Heart right ventricle (tissue), 16 donors: ENCODE data around the gene IL19. TPM values are rescaled to one million over a fixed set of nuclear protein-coding genes. Genes with fewer than 3 reads are reported as not detected.

Source experiments
- ATAC-seq, 8 donors: fragments of 200-7000 bp; cut with Tn5 transposase; one replicate each; pipeline ENCODE4 v1.9.1; 2020; ENCODE audit warnings: mild to moderate bottlenecking in 8 of 8, moderate library complexity in 8 of 8, moderate number of reproducible peaks in 1 of 8
- DNase-seq, 2 donors: peaks; one replicate each; pipeline ENCODE4 v3.0.0-alpha.2; 2020
- H3K27ac ChIP-seq, 10 donors: fragments of 200-600 bp; sonication (generic) in 2 of 10; one replicate each; pipeline versions ENCODE4 v1.5.0 to v1.8.0; 2020 to 2022; ENCODE audit warnings: mild to moderate bottlenecking in 3 of 10
- H3K27me3 ChIP-seq, 7 donors: fragments of 200-600 bp; one replicate each; pipeline ENCODE4 v1.8.0; 2021 to 2022; ENCODE audit warnings: mild to moderate bottlenecking in 2 of 7
- H3K36me3 ChIP-seq, 9 donors: fragments of 200-600 bp; sonication (generic) in 1 of 9; one replicate each; pipeline versions ENCODE4 v1.5.0 to v1.8.0; 2020 to 2022; ENCODE audit warnings: mild to moderate bottlenecking in 2 of 9
- H3K4me1 ChIP-seq, 9 donors: fragments of 200-600 bp; sonication (generic) in 1 of 9; one replicate each; pipeline versions ENCODE4 v1.5.0 to v1.8.0; 2020 to 2022; ENCODE audit warnings: mild to moderate bottlenecking in 4 of 9
- H3K4me3 ChIP-seq, 10 donors: fragments of 200-600 bp; sonication (generic) in 2 of 10; one replicate each; pipeline versions ENCODE4 v1.5.0 to v1.8.0; 2020 to 2022; ENCODE audit warnings: mild to moderate bottlenecking in 7 of 10, moderate library complexity in 2 of 10
- H3K9me3 ChIP-seq, 11 donors: fragments of 200-600 bp in 10 of 11; sonication (generic) in 2 of 11; one replicate each; pipeline versions ENCODE4 v1.5.0 to v1.8.0; 2013 to 2022; ENCODE audit warnings: mild to moderate bottlenecking in 2 of 11, control low read depth in 1 of 11, moderate library complexity in 1 of 11
- WGBS, 2 donors: extraction: QIAGEN DNeasy Blood & Tissue Kit; methylation state at CpG; one replicate each; pipeline ENCODE4 v1.1.7; 2013; ENCODE audit warnings: inconsistent platforms in 1 of 2; 5-methylcytosine and 5-hydroxymethylcytosine counted together
- intact Hi-C, 10 donors: fragments of 100-400 bp; cut with DNase I; formaldehyde crosslinking; loops; one replicate each; pipeline versions ENCODE4 v1.11.1 to v1.14.2; 2022
- long read RNA-seq, 3 donors: library from polyadenylated mRNA; unstranded; transcript quantifications; one replicate each; pipeline ENCODE4 v2.0.0, GENCODE V29; 2020 to 2021
- polyA plus RNA-seq, 2 donors: library from polyadenylated mRNA; stranded (reverse); fragments of 200-250 nt; gene quantifications; one replicate each; pipeline ENCODE4 v1.2.3, GENCODE V29; 2013
- total RNA-seq, 10 donors: library from RNA; stranded (reverse); fragmentation: NEBNext Ultra II Directional in 3 of 10; extraction: Animal tissue kit (Norgen Biotek cat#: 25700) in 3 of 10; gene quantifications; one replicate each; pipeline versions ENCODE4 v1.2.1 to v1.2.4, GENCODE V29; 2021 to 2023
- TF ChIP-seq, protein P1 (sequence below), 9 donors: fragments of 200-600 bp; sonication (generic) in 2 of 9; IDR thresholded peaks; one replicate each; pipeline versions ENCODE4 v1.5.0 to v1.8.0; 2021 to 2022; ENCODE audit warnings: antibody characterized with exemption in 9 of 9, mild to moderate bottlenecking in 5 of 9, moderate library complexity in 1 of 9
- donor health status: Arrhythmogenic right ventricular cardiomyopathy.
- donor health status: ischemic (EF 13 %, LVEDD 7.1; RV severe dilation, severe dysfunction).
- donor health status: healthy with polysubstance abuse.
- donor health status: DM: no; HTN: yes; CAD: no.
- donor health status: DM: no; HTN: no; CAD: no.
- donor health status: ischemic (EF 25% LVEDD 6.9; RV normal size, moderate dysfunction).
- donor health status: ischemic (EF 25% LVEDD 5.7; RV mildly dilated, moderate dysfunction).
- donor health status: healthy.
- donor health status: DM: yes; HTN: yes; CAD: no.
- donor health status: Ischemic cardiomyopathy.
- donor health status: ischemic (EF 35%, LVEDD 5.7; RV mildly dilated, moderate dysfunction).
- donor health status: nonischemic (EF 11% LVEDD 7.7; RV severe dilation, severe dysfunction).
- donor health status: DM: yes; HTN: yes; CAD: no.
- donor health status: PGD.
- donor health status: ischemic (EF 29% LVEDD 5.4; RV normal size, mild dysfunction).
- donor health status: nonischemic (EF 23%, LVEDD 6.1; RV moderate dilation, normal function).

The IL19 gene, protein sequence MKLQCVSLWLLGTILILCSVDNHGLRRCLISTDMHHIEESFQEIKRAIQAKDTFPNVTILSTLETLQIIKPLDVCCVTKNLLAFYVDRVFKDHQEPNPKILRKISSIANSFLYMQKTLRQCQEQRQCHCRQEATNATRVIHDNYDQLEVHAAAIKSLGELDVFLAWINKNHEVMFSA
- total RNA-seq (not detected), polyA plus RNA-seq (not detected)
- long read RNA-seq, donor 1 = 0 reads
- long read RNA-seq, donor 2 = 0 reads
- long read RNA-seq, donor 3 = 0 reads

DNA sequence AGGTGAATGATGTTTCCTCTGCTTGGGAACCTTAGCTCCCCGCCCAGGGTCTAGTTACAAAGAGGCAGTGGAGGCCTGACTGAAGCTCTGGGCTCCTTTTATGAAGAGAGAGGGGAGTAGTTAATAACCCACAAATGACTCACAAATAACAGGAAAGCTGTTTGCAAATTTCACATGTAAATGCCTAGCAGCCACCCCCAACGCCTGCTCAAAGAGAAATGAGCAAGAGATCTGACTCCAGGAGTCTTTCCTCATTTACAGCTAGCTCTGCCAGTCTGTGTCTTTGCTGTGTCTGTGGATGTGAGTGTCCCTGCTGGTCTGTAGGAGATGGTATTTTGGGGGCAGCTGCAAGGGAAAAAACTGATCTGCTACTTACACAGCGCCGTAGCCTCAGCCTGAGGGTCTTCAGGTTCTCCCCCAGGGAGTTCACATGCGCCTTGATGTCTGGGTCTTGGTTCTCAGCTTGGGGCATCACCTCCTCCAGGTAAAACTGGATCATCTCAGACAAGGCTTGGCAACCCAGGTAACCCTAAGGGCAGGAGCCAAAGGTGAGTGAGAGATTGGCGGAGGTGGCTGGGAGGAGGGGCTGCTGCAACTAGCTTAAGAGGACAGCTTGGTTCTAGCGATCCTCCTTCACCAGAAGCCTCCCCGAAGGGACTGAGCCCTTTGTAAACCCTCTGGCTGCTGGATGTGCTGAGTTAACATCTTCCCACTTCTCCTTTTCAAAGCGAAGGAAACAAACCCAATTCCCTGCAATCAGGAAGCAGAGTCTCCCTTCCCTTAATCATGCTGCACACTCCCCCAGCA is at the start of gene IL19:
TSS of gene IL19 (plus strand) at position 243 of the 807 bp plus-strand sequence. CDS start 65,890 bp downstream, outside the sequence.
- Histone ChIP-seq H3K9me3 (no peaks in the 10 kb centered on the region), H3K4me3 (peak within 1 kb of the TSS in 2 of 10 donors; percentile 8 to 49), H3K36me3 (no peaks in the 10 kb centered on the region), H3K27ac (peak within 1 kb of the TSS in 2 of 10 donors; percentile 25 to 91), H3K4me1 (peaks cover 0 to 86% (median 0%) of the 10 kb centered on the region in 9 donors), H3K27me3 (peaks cover 0 to 19% (median 0%) of the 10 kb centered on the region in 7 donors)
- WGBS, 2 donors = 72 to 73% methylated on average over 9 of the region's 9 CpGs
- ATAC-seq (peak; percentile 32 to 61 (median 58)), DNase-seq (peak in 1 of 2 donors; percentile 10)
- TF ChIP-seq, protein P1, sequence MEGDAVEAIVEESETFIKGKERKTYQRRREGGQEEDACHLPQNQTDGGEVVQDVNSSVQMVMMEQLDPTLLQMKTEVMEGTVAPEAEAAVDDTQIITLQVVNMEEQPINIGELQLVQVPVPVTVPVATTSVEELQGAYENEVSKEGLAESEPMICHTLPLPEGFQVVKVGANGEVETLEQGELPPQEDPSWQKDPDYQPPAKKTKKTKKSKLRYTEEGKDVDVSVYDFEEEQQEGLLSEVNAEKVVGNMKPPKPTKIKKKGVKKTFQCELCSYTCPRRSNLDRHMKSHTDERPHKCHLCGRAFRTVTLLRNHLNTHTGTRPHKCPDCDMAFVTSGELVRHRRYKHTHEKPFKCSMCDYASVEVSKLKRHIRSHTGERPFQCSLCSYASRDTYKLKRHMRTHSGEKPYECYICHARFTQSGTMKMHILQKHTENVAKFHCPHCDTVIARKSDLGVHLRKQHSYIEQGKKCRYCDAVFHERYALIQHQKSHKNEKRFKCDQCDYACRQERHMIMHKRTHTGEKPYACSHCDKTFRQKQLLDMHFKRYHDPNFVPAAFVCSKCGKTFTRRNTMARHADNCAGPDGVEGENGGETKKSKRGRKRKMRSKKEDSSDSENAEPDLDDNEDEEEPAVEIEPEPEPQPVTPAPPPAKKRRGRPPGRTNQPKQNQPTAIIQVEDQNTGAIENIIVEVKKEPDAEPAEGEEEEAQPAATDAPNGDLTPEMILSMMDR (IDR thresholded peaks at IDR 0.05) = no peak
- intact Hi-C loops = no loop called here

DNA sequence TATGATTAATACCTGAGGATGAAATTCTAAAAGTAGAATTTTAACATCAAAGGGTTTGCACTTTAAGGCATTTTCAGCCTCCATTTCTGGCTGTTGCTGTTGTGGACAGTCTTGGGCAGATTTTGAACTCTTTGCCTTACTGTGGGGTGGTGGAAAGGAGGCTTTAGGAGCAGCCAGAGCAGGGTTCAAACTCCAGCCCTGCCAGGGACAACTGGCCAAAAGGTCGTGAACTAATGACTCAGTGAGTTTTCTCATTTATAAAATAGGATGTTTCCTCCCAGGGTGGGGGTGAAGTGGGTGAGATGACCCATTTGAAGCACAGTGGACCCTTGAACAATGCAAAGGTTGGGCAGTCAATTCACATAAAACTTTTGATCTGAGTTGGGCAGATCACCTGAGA is 49.1 kb upstream of the IL19 start:
- Histone ChIP-seq H3K4me1 (peaks cover 37 to 100% (median 98%) of the 10 kb centered on the region in 9 donors), H3K27ac (peak overlapping the region in 5 of 10 donors; percentile 10 to 93 (median 81)), H3K36me3 (no peaks in the 10 kb centered on the region), H3K27me3 (no peaks in the 10 kb centered on the region), H3K4me3 (no peak overlapping the region), H3K9me3 (no peaks in the 10 kb centered on the region)
- DNase-seq = no peak
- ATAC-seq = no peak
- whole genome bisulfite sequencing, 2 donors = 63 to 74% methylated on average over 1 of the region's 1 CpG
- TF ChIP-seq, protein P1 (IDR thresholded peaks at IDR 0.05) = no peak
- intact Hi-C loops = loop anchor here in 7 of 10 donors (5.0 to 10.0 kb wide), 4 partner anchors 34 to 87 kb away; partner anchors contain the start of gene DYRK3 (in 2 of the 7)

DNA sequence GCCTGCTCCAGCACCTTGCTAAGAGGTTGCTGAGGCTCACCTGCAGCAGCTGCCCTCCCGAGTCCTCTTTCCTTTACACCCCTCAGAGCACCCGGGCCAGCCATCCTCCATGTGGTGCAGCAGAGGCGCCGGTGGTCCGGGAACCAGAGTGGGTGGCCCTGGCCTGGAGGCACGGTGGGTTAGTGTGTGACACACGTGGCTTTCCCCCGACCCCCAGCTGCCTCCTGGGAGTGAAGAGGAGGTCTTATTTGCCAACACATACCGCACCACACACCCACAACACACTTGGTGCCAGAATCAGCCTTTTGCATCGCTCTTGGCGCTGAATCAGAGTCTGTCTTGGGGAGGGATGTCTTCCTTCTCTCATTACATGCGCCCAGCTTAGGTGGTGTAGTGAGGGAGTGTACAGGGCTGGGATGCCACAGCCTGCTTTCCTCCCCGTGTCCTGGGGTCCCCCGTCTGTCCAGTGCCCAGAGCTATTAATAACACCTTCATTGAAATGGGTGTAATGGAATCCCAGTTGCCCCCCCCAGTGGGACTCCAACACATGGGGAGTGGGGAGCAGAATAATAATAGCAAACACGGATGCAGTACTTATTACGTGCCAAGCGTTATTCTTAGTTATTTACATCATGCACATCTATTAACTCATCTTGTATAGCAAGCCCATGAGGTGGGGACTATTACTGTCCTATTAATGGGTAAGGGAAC is 47.7 kb upstream of the IL19 start:
- no peaks in the 10 kb centered on the region for H3K36me3 ChIP-seq
- peaks cover 36 to 100% (median 98%) of the 10 kb centered on the region in 9 donors for H3K4me1 ChIP-seq
- intact Hi-C loops = loop anchor here in 8 of 10 donors (2.0 to 10.0 kb wide), 5 partner anchors 30 to 88 kb away; partner anchors contain the start of gene DYRK3 (in 2 of the 8)
- no peaks in the 10 kb centered on the region for H3K27me3 ChIP-seq
- no peak for DNase-seq
- 35 to 48% methylated on average over 17 of the region's 17 CpGs for WGBS, 2 donors
- H3K9me3 ChIP-seq = no peaks in the 10 kb centered on the region
- peak overlapping the region; percentile 67 to 95 (median 85) for H3K27ac ChIP-seq
- peak overlapping the region in 4 of 10 donors; percentile 6 to 25 (median 24) for H3K4me3 ChIP-seq
- ATAC-seq = peak; percentile 7 to 67 (median 40)
- TF ChIP-seq, protein P1 (IDR thresholded peaks at IDR 0.05) = no peak

DNA sequence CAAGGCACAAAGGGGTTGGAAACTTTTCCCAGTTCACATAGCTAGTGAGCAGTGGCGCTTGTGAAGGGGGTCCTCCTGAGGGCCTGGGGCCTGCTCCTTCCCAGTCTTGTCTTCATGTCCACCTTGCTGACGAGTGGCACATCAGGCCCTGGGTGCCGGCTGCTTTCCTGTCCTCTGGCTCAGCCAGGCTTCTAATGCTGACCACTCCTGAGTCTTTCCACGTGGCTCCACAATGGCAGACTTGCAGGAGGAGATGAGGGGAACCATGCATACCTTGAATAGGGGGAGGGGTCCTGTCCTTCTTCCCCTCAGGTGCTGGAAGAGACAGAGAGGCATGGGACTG is 47.1 kb upstream of the IL19 start:
- Histone ChIP-seq H3K4me1 (peaks cover 39 to 100% (median 98%) of the 10 kb centered on the region in 9 donors), H3K27me3 (no peaks in the 10 kb centered on the region), H3K36me3 (peaks cover 0 to under 1% (median 0%) of the 10 kb centered on the region in 9 donors), H3K4me3 (peak overlapping the region in 4 of 10 donors; percentile 6 to 25 (median 20)), H3K27ac (peak overlapping the region; percentile 67 to 95 (median 85)), H3K9me3 (no peaks in the 10 kb centered on the region)
- WGBS, 2 donors = 45 to 63% methylated on average over 4 of the region's 4 CpGs
- intact Hi-C loops = loop anchor here in 8 of 10 donors (2.0 to 10.0 kb wide), 5 partner anchors 31 to 89 kb away; partner anchors contain the start of gene DYRK3 (in 2 of the 8)
- no peak for DNase-seq
- TF ChIP-seq, protein P1 (IDR thresholded peaks at IDR 0.05) = no peak
- peak in 3 of 8 donors; percentile 2 to 13 (median 5) for ATAC-seq
